ENCODE measurements around the gene HIVEP3.

DNA sequence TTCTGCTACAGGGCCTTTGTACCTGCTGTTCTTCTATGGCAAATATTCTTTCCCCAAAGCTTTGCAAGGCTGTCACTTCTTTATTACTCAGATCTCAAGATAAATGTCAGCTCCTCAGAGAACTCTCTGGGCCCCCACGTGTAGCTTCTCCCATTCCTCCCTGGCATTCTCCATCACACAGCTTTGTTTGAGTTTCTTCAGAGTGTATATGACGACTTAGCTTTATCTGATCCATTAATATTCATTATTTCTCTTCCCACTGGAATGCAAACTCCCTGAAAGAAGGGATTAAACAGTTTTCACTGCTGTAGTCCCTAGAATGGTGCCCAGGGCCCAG, 259.6 kb downstream of the HIVEP3 start:
- no peak for TF ChIP-seq TAF1 (IDR thresholded peaks at IDR 0.05; ENCODE audit: borderline replicate concordance, insufficient read depth, low read length)
- TF ChIP-seq POLR2AphosphoS5 (IDR thresholded peaks at IDR 0.05; ENCODE audit: low read depth, low read length): no peak
- no peak for TF ChIP-seq REST (IDR thresholded peaks at IDR 0.05; ENCODE audit: insufficient read depth in 1 of 2, low read depth in 2 of 2, low read length in 2 of 2)
- no peak for TF ChIP-seq FOXP2 (optimal IDR thresholded peaks at IDR 0.05; ENCODE audit: borderline replicate concordance, extremely low read depth, extremely low read length, insufficient read depth)
- no peak for TF ChIP-seq SIN3A (IDR thresholded peaks at IDR 0.05; ENCODE audit: borderline replicate concordance, insufficient read depth, low read length)
